ENCODE measurements around the gene HDAC6.

DNA sequence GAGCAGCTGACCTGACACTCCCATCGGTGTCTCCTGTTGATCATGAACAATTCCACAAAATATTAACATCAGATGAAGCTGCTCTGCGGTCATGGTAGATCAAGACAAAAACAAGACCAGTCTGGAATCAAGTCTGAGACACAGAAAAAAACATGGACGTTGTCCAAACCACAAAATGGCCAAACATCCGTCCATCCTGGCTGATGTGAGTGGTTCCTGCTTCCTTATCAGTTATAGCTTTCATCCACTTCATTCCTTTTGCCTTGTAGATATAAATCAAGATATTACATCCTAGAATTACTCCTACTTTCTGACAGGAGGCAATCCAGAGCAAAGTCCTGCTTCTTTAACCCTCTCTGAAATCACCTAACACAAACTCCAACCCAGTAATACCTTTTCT lies 62.3 kb downstream of the HDAC6 start:
- TF ChIP-seq MAX (IDR thresholded peaks at IDR 0.05), result no peak
- TF ChIP-seq POLR2A (IDR thresholded peaks at IDR 0.05; ENCODE audit: borderline replicate concordance, extremely low read depth, insufficient read depth, insufficient read length), result no peak
- no peak for TF ChIP-seq CTCF (IDR thresholded peaks at IDR 0.05 in 2 of 3, conservative IDR thresholded peaks at IDR 0.05 in 1 of 3; ENCODE audit: borderline replicate concordance in 1 of 3, insufficient read depth in 1 of 3, low read depth in 2 of 3, low read length in 2 of 3)
- TF ChIP-seq CBX3 (IDR thresholded peaks at IDR 0.05; ENCODE audit: low read depth), result no peak
